HG02840 (cell line): ENCODE results near the gene ARID2.

Experiments
- ATAC-seq: cut with Tn5 transposase; IDR thresholded peaks from one replicate; pipeline ENCODE4 v1.9.1; 2021; ENCODE audit warnings: mild to moderate bottlenecking, moderate library complexity, moderate number of reproducible peaks; ENCODE audit not compliant: unreplicated experiment, low FRiP score

Gene ARID2

DNA sequence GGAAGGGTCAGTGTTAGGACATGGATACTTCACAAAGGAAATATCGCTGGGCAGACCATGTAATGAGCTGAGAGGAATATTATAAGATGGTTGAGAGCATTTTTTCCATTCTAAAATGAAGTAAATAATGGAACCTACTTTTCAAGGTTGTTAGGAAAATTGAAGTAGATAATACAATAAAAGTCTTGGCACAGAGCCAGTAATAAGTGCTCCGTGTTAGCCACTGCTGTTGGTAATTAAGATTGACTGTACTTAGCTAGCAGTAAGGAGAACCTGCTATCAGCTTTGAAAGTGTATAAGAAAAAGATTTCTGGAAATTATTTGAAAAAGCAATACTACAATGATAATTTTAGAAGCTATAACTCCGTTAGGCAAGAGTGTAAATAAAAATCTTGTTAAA, 183.3 kb downstream of the ARID2 start:
- no peak for ATAC-seq

DNA sequence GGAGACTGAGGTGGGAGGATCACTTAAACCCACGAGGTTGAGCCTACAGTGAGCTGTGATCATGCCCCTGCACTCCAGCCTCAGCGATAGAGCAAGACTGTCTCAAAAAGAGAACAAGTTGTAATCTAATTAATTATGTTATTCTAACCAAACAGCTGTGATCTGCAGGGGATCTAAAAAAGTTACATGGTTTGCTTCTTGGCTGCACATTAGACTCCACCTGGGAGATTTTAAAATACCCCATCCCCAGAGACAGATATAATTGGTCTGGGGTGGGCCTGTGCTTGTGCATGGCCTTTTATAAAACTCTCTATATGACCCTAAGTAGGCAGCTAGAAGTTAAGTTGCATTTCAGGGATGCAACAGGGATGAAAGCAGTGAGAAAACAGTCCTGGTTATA, 184.1 kb downstream of the ARID2 start:
- no peak for ATAC-seq

DNA sequence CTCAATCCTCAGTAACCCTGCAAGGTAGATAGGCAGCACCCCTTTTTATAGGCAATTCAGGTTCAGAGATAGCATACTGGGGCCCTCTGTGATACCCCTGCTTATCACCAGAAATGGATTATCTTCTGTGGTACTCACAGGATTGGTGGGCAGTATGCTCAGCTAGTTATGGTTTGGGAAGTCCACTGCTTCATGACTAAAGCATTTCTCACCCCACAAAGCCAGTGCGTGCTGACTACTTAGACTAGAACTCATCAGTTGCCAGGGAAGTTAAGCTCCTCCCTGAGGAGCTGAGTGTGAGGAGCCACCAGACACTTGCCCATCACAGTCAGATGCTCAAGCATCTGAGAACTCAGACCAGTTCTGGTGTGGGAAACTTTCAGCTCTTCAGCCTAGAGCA, 184.6 kb downstream of the ARID2 start:
- no peak for ATAC-seq

DNA sequence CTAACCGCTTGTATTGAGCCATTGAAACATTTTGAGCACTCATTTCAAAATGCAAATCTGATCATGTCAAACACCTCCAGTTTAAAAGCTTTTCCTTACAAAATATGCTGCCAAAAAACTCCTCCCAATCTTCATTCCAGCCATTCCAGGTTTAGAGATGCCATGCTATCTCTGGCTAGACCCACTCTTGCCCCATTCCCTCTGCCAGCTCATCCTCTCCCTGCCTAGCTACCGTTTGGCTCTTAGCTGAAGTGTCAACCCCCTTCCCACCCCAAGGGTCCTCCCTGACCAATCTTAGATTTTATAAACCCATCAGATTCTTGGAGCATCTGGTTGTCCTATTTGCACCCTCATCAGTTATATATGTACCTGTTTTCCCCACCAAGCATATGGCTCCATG, 185.9 kb downstream of the ARID2 start:
- ATAC-seq: no peak

DNA sequence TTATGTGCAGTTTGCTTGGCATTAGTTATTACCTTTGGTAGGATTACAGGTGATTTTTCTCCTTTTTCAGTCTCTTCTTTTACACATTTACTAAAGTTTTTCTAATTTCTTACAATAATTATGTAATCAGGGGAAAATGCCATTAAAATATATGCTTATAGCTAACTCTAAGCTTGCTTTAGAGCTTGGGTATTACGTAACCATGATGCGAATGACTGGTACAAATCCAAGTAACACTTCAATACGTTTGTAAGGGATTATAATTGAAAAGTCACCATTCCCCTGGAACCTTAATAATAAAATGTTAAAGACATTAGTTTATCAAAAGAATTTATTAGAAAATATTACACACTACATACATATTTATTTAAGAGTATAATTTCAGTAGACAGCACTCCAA, 189.3 kb downstream of the ARID2 start:
- ATAC-seq: no peak

DNA sequence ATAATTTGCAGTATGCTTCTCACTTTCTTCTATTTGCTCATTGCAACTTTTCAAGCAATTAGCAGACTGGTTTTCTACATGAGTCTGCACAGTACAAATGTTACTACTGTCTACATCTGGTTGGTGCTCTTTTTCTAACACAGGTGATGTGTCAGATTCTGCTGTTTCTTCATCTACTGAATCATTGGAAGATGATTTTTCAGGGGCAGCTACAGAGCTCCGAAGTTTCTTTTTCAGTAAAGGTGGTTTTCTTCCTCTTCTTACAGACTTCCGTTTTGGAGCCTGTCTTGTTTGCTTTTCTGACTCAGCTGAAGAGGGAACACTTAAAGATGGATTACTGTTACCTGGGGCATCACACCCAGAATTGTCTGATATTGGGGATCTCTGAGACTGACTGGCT, 198.8 kb downstream of the ARID2 start:
- no peak for ATAC-seq

DNA sequence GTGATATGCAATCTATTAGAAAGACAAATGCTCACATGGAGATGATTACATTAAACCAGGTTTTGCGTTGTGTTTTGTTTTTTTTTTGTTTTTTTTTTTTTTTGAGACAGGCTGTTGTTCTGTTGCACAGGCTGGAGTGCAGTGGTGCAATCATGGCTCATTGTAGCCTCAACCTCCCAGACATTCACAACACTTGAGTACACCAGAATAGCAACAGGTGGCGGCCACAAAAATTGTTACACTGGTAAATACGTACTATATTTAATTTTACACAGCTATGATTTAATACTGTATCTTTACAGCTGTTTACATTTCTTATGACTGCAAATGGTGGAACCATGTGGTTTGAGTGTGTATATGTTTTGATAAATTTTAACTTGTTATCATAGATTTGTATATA, 200.9 kb downstream of the ARID2 start:
- no peak for ATAC-seq

DNA sequence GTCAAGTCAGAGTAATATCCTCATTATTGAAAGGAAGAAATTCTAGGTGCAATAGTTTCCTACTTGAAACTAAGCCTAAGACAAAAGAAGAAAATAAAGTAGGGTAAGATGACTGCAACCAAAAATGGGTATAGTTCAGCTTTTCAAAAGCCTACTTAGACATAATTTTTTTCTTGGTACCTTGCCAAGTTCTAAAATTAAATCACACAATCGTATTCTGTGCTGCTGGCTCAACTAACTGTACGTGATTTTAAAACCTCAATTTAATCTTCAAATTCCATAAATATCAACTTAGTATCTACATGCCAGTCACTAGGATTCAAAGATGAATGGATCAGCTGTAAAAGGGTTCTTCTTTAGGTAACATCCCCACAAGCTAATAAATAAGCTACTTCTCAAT, 204.0 kb downstream of the ARID2 start:
- ATAC-seq: no peak

DNA sequence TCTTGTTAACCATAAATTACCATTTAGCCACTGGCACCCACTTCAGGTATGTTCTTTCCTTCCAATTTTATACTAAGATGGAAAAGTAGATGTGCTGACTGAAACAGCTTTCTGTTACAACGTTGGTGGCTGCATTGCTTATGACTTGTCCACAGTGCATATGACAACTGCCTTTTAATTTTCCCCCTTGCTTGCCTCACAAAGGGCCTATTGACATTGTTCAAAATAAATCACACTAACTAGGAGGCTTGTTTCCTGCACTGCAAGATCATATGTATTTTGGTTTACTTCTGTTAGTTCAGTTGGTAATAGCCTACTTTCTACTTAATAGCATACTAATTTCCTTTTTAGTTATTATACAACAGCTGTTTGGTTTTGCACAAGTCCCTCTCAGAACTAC, 205.4 kb downstream of the ARID2 start:
- ATAC-seq: no peak

DNA sequence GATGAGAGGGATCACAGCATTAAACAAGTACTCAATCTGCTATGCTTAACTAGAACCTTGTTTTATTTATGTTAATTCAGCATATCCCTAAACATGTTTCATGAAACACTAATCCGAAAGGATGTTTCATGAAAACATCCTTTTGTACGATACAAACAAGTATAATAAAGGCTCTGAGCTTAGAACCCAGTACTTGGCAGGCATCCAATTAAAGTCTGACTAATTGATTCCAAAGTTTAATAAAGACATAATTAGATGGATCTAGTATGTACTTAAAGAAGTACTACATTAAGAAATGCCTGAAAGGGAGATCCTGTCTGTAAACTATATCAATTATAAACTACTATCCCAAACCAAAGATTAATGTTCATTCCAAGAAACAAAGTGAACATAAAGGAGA, 209.1 kb downstream of the ARID2 start:
- no peak for ATAC-seq

DNA sequence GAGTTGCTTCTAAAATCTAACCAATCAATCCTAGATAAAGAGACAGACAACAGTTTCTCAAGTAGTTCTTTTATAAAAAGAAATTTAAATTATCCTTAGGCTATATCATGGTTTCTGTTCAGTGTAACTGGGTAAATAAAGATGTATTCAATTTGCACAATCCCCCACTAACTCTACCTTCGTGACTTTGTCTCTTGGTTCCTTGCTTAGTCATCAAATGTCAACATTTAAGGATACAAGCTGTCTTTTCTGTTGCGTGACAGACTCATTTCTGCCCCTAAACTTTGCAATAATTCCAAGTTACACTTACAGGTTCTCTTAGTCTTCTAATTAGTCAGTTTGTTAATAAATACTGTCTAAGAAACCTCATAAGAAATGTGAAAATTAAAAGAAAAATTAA, 210.3 kb downstream of the ARID2 start:
- no peak for ATAC-seq

DNA sequence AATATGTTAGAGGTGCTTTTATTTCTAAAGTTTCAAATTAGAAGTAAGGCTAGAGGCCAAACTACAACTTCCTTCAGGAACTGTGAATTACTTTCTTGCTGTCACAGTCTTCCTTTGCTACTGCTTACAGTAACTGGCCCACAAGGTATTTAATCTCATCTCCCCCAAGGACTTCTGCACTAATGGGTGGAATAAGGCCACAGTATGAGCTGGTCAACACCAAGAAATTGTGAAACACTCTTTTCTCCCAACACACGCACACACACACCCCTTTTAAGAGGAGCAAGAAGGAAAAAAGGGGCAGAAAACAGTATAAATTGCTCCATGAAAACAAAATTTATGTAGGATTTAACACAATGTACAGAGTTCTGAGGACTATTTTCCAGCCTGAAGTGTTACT, 215.3 kb downstream of the ARID2 start:
- no peak for ATAC-seq

DNA sequence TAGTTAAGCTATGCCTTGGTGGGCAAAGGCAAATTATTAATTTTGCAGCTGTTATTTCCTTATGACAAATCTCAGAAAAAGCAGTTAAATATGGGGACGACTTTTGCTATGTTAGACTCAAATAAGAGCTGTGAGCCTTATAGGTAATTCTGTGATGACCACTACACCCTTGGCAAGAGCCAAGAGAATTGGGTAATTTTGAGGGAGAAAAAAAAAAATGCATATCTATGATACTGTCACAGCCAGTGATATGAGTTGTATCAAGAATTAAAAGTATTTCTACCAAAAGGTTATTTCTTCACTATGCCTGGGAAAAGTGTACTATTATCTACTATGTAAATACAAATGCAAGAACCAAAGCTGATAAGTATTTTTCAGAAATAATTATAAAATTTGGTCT, 216.9 kb downstream of the ARID2 start:
- no peak for ATAC-seq

DNA sequence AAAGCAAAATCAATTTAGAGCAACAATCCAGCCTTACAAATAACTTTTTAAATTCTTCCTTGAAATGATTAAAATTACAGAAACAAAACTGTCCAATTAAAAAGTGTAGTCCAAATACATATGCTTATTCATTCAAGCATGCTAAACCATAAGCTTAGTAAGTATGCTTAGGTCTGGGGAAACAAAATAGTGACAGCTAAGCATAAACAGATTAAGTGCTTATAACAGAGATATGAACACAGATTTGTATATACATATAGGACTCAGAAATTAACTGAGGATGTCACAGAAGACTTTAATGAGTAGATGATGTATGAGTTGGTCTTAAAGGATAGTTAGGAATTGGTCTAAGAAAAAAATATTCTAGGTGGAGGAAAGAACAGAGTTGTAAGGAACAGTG, 219.0 kb downstream of the ARID2 start:
- ATAC-seq: no peak
